Suppressor macrophage (primary cell): ENCODE results near the gene TENM4.
"Not testable (repeated sequence)": the region's sequence is repeated elsewhere in the genome, so short reads cannot be mapped to it uniquely, and the experiment has no call there.

ENCODE experiments used
- DNase-seq, 4 experiments: peaks; one replicate each; pipeline ENCODE4 v3.0.0-alpha.2; 2020 to 2022

TENM4 gene

DNA sequence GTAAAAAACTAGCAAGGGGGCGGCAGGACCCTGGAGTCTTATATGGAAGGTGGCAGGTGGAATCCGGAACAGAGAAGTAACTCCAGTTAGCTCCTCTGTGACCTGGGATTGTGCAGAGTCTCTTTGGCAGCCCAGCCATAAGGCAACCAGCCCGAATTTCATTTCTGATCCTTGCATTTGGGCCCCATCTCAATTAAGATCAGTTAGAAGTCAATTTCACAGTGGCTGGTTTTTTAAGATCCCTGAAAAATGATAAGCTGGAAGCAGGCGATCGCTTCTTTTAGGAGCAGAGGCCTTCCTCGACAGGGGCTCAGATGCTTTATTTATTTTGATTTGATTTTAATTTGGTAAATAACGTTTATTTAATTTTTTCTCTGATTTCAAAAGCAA is 199.0 kb downstream of the TENM4 start:
- no peak for DNase-seq

DNA sequence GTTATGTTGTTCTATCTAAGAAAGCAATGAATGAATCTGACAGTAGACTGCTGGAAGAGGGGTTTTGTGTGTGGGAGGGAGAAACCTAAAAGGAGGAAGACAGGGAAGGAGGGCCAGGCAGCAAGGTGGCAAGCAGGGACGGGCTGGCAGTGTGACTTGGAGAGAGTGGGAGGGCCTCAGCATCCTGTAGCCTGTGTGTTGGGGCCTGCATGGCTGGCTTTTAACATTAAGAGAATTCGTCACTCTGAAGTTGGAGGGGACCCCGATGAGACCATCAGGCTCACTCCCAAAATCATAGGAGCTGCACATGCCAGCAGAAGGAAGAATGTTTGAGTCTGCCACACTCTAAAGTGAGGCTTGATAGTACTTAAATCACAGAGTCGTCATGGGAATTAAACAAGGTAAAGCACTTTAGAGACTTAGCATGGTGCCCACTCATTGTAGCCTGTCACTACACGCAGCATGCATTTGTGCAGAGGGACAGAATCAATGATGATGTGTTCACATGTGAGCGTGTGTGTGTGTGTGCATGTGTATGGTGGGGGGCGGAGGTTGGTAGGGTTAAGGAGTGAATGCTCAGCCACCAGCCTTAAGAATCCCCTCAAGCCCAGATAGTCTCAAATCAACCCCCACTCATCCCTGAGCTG is 199.5 kb downstream of the TENM4 start:
- no peak for DNase-seq

- DNase-seq: no peak
These were observed 203.1 kb downstream of the TENM4 start for GRCh38 chr11:79237703-79238102.

- no peak for DNase-seq
These were observed 203.7 kb downstream of the TENM4 start for GRCh38 chr11:79237091-79237490.

GRCh38 chr11:79236541-79236971 is 204.3 kb downstream of the TENM4 start:
- no peak for DNase-seq

GRCh38 chr11:79235696-79236095 is 205.1 kb downstream of the TENM4 start:
- no peak for DNase-seq

DNA sequence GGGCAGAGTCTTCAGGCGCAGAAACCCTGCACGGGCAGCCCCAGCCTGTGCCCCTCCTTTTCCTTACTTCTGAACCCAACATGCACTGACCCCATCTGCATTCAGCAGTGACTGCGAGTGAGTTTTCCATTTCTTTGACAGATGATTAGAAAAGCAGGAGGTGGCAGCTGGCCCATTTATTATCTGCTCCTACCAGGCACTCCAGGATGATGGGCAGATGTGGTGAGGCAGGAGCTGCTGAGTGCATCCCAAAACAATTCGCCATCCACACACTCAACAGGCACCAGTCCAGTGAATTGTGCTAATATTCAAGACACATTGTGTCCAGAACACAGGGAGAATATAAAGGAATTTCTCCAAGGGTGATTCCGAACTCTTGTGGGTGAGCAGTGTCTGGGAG is 208.5 kb downstream of the TENM4 start:
- DNase-seq: no peak

GRCh38 chr11:79229047-79229446 is 211.8 kb downstream of the TENM4 start:
- no peak for DNase-seq

DNA sequence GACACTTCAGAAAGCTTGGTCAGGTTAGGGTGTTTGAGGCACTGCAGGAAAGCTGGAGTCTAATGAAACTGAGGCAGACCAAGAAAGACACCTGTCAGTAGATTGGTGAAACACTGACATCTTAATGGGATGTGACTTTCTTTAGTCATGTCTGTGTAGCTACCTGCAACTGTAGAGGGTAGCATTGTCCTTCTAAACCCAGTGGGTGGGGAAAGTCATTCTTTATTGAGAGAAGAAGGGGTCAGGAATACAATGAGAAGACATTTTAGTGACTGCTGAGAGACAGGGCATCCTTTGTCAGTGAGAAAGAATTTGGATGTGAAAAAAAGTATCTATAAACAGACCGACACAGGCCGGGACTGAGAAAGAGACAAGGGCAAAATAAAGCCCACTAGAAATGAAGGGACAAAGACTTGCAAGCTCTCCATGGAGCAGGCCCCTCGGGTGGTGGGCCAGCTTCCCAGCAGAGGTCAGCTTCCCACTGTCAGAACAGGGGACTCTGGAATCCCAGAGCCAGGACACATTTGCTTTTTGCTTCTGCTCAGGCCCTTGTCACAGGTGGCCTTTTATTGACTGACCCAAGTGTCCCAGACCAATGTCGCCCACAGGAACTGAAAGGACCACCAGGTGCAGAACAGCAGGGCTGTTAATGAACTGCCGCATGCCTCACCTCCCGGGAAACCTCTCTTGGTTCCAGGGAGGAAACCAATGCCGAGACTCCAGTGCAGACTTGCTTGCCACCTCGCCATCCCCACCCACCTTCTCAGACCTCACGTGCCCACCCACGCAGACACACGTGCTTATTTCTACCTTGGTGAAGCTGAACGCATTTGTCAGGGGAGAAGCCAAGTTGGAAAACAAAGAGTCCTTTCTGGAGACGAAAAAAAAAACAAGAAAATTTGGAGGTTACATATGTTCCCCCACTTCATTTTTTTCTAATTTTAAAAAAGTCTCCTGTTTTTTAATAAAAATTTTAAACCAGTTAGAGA is 212.8 kb downstream of the TENM4 start:
- DNase-seq: no peak

DNA sequence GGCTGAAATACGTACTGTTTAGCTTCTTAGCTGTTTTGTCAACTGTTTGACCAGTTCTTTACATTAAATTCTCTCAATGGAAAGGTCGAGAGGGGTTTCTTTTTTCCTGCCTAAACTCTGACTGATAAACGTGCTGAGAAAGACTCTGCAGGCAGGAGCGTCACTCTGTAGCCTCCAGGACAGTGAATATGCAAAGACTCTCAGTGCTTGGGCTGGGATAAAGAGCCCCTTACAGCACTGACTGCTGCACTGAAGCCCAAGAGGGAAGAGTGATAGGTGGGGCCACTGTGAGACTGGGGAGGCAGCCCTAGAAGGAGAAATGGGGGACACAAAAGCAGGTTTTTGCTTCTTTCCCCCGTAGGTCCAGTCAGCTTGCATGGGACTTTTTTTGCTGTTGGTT is 213.5 kb downstream of the TENM4 start:
- DNase-seq: no peak

GRCh38 chr11:79226126-79226525 is 214.7 kb downstream of the TENM4 start:
- no peak for DNase-seq

DNA sequence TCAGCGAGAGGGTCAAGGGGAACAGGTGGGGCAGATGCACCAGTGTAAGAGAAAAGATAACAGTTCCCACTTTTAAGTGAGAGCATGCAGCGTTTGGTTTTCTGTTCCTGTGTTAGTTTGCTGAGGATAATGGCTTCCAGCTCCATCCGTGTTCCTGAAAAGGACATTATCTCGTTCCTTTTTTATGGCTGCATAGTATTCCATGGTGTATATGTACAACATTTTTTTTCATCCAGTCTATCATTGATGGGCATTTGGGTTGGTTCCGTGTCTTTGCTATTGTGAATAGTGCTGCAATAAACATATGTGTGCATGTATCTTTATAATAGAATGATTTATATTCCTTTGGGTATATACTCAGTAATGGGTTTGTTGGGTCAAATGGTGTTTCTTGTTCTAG is 218.7 kb downstream of the TENM4 start:
- DNase-seq: not testable (repeated sequence)

GRCh38 chr11:79221444-79222130 is 219.2 kb downstream of the TENM4 start:
- no peak for DNase-seq

- DNase-seq: no peak
These were observed 220.7 kb downstream of the TENM4 start for GRCh38 chr11:79220171-79220570.

GRCh38 chr11:79219186-79220045 is 221.4 kb downstream of the TENM4 start:
- no peak for DNase-seq

DNA sequence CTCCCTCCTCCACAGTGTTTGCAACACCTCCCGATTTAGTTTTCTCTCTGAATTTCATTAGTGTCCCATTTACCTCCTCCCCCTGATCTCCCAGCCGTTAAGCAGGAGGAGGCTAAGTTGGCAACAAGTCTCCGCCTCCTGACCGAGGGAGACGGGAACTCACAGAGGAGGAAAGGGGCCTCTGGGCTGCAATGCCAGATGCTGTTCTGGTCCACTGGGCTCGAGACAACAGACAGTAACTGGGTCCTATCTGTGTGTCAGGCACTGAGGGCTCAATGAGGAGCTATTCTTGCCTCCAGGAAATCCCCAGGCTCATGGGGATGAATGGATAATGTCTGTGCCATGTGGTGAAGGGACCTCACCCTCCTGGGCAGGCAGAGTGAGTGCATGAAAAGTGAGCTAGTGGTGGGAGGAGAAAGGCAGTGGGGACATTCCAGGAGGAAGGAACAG is 228.1 kb downstream of the TENM4 start:
- no peak for DNase-seq

GRCh38 chr11:79209540-79210266 is 231.1 kb downstream of the TENM4 start:
- no peak for DNase-seq

DNA sequence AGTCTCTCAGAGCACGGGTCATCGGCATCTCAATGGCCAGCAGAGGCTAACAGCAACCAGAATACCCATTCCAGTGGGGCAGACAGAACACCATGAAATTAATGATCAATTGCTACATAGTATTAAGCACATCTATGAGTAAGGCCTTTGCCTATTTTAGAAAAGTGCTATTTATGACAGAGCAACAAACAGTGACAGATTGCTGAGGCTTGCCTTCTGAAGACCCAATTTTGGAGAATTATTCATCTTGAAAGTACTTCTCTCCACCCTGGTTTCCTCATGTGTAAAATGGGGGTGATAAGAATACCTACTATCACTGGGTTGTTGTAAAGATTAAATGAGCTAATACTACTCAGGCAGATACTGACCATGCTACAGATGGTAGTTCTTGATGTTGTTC is 232.7 kb downstream of the TENM4 start:
- no peak for DNase-seq

DNA sequence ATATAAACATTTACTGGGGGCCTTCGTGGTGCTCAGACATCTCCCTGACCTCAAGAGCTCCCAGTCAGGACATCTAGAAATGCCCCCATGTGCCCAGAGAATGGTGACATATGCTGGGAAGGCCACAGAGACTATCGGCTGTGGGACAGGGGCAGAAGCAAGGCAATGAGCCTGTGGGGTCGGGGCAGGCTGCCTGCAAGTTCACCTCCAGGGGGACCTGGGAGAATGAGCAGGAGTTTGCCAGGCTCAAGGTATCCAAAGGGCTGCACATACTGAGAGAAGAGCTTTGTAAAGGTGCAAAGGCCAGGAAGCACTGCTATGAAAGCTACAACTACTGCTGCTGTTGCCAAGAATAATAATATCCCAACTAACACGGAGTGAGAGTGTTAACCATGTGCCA is 233.9 kb downstream of the TENM4 start:
- DNase-seq: no peak

- no peak for DNase-seq
These were observed 235.0 kb downstream of the TENM4 start for GRCh38 chr11:79205786-79206185.

DNA sequence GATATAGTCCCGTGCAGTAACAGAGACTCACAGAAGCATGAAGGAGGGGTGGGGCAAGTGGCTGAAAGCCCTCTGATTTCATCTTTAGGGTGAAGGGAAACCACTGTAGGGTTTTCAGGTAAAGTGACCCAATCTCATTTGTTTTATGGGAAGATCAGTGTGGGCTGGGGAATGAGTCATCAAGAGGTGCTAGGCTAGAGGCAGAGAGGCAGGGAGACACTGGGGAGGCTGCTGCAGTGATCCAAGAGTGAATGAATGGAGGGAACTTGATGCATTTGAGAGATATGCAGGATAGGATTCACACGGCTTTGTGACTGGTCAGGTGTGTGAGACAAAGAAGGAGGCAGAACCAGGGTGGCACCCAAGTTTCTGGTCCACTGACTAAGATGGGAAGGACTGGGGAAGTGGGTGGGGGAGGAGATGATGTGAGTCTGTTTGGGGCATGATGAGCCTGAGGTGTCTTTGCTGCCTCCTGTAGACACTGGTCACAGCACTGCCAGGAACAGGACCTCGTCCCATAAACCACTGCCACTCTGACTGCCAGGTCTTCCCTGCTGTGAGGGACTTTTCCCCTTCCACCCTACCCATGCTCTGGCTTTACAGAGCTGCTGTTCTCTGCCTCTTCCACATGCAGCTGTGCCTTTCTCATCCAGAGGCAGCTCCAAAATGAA is 239.0 kb downstream of the TENM4 start:
- DNase-seq: no peak
